CD1c-positive myeloid dendritic cell (primary cell): Measurements from ENCODE around the gene PRR7.

Source experiments
- DNase-seq: peaks from one replicate; pipeline ENCODE4 v3.0.0-alpha.2; 2016; ENCODE audit errors: extremely low spot score

Gene PRR7

DNA sequence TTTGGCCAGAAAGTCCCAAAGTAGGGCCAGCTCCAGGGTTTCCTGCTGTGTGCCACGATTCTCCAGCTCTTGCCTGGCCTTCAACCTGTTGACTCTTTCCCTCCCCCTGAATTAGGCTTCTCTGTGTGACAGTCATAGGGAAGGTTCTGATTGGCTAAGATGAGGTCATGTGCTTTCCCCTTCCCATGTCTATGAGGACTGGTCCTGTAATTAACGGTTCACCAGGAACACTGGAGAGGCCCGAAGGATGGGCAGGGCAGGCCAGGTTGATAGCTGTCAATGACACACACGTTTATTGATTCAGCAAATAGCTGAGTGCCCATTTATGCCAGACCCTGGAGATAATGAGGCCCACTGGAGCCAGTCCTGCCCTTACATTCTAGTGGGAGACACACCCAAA, 9.0 kb upstream of the PRR7 start:
- no peak for DNase-seq

DNA sequence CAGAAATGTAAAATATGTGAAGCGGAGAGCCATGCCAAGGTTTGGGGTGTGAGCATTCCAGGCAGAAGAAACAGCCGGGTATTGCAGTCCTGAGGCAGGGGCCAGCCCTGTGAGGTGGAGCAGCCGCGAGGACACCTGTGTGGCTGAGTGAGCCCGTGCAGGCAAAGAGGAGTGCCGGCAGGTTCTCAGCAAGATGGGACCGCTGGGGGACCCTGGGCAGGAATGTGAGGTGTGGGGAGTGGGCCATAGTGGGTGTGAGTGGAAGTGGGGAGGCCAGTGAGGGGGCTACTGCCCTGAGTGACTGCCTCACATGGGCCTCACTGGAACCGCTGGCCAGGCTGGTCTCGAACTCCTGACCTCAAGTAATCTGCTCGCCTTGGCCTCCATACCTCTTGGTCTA, 8.1 kb upstream of the PRR7 start:
- DNase-seq, result no peak

- no peak for DNase-seq
Observed at GRCh38 chr5:177439518-177440053, 7.0 kb upstream of the PRR7 start.

DNA sequence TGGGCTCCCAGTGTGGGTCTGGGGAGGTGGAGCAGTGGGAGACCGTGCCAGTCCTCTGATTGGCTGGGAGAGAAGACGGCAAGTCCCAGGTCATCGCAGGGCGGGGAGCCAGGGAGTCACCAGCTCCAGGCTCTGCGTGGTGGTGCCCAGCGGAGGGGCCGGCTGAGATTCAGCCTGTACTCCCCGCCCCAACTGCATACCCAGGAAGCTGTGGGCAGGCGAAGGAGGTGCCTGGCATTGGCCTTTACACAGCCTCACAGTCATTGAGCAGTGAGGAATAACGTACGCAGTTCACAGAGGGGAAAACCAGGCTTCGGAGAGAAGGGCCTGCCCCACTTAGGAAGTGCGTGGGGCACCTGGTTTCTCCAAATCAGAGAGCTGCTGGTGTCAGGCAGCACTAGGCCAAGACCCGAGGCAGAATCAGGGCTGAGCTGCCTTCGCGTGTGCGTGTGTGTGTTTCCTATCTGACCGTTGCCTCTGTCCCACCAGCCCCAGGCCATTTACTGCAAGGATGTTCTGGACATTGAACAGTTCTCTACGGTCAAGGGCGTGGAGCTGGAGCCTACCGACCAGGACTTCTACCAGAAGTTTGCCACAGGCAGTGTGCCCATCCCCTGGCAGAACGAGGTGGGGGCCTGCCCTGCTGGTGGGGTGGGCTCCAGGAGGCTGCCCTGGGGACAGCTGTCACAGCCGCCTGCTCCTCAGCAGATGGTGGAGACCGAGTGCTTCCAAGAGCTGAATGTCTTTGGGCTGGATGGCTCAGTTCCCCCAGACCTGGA, 6.2 kb upstream of the PRR7 start:
- DNase-seq, result no peak

DNA sequence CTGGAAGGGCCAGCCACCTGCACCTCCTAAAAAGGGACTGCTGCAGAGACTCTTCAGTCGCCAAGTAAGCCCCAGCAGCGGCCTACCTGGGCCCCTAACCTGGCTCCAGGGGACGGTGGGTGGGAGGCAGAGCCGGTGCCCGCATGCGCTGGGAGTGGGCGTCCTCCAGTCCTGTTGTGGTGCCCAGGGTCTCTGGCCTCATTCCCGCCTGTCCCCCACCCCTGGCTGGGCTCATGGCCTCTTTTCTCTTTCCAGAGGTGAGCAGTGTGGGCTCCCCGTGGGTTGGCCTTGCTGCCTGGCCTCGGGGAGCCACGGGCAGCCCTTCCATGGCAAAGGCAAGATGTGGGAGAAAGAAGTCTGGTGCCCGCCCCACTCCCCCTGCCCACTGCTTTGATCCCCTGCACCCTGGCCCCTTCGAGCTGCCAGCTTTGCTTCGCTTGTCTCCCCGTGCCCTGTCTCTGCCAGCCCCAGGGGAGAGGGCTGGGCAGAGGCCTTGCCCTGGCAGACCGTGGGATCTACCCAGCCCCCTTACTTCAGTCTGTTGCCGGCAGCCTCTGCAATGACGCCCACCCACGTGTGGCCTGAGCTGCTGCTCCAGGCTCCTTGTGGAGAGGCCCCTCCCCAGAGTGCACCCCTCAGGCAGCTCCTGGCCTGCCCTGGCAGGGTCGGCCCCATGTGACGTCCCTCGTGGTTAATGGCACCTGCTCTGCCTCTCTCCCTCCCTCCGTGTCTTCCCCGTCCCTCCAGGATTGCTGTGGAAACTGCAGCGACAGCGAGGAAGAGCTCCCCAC, 5.4 kb upstream of the PRR7 start:
- DNase-seq, result no peak

- DNase-seq, result no peak
Observed at GRCh38 chr5:177442066-177442826, 4.4 kb upstream of the PRR7 start.

GRCh38 chr5:177443144-177443983, 3.2 kb upstream of the PRR7 start:
- DNase-seq, result no peak

GRCh38 chr5:177444106-177445051, 2.2 kb upstream of the PRR7 start:
- DNase-seq, result no peak

DNA sequence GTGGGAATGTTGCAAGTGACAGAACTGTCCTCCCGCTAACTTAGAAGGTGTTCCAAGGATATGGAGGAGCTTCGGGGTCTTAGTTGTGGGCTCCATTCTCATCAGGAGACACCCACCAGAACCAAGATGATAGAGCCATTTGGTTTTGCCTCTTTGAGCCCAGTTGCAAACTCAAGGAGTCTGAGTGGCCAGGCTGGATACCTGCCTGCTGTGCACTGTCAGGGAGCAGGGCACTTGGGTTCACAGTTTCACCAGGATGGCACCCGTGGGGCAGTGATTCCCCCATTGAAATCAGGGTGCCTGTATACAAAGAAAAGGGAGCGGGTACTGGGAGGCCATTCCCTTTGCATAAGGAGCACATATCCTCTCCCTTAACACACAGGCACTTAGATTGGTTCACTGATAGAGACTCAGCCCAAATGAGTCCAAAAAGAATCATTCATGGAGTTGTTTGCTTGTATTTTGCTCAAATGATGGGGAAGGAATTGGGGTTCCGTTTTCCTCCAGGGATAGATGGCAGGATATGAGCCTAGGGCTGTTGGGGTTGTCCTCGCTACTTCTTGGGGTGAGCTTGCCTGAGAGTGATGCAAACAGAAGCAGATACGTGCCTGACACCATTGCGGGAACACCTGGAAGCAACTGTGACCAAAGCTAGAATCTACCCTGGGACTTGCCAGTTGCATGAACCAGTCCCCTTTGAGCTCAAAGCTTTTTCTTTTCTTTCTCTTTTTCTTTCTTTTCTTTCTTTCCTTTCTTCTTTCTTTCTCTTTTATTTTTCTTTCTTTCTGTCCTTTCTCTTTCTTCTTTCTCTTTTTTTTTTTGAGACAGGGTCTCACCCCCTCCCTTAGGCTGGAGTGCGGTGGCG, 1.3 kb upstream of the PRR7 start:
- no peak for DNase-seq

- no peak for DNase-seq
Observed at GRCh38 chr5:177445917-177446199, 756 bp upstream of the PRR7 start.

DNA sequence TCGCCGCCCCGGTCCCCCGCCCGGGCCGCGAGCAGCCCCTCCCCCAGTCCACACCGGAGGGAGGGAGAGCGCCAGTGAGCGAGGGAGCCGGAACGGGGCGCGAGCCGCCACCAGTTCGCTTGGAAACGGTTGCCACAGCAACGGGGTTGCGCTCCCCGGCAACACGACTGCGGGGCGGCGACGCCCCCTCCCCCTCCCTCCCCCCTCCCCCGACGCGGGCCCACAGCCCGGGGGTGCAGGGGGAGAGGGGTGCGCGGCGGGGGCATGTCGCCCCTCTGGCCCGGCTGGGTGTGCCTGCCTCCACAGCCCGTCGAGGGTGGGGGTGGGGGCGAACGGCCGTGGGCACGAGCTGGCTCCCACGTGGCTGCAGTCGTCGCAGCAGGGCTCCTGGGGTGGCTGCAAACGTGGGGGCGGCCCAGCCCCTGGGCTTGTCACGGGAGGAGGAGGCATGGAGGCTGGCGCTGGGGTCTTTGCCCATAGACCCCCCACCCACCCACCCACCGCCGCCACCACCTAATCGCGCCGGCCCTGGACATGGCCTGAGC, 524 bp downstream of the PRR7 start:
- DNase-seq, result peak; percentile 60

- peak; percentile 44 for DNase-seq
Observed at GRCh38 chr5:177447611-177448243, 1.1 kb downstream of the PRR7 start.

- DNase-seq, result no peak
Observed at GRCh38 chr5:177448244-177448950, 1.8 kb downstream of the PRR7 start.

- no peak for DNase-seq
Observed at GRCh38 chr5:177449140-177450061, 2.8 kb downstream of the PRR7 start.

DNA sequence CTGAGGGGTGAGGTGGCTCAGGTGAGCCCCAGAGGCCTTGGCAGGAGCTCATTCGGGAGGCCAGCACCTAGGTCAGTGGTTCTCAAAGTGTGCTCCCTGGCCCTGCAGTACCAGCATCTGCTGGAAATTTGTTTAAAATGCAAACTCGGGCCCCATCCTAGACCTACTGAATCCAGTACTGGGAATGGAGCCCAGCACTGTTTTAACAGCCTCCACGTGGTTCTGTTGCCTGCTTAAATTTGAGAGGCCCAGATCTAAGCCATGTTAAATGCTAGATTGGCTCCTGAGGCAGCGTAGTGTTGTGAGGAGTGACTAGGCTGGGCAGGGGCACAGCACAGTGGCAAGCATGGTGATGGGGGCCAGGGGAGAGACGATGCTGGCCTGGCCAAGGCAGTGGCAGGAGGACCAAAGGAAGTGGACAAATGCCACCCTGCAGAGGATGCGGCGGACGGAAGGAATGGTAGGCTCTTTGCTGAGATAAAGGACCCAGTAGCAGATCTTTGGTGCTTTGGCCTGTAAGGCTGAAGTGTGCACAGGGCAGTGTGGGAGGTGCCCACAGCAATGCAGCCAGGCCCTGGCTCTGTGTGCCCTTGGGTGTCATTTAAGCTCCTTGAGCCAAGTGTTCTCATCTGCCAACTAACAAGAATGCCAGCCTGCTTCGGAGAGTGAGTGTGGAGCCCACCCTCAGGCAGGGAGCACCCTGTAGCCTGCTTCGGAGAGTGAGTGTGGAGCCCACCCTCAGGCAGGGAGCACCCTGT, 4.2 kb downstream of the PRR7 start:
- no peak for DNase-seq
